ENCODE data around the gene B3GNT7.

- TF ChIP-seq CTCF (conservative IDR thresholded peaks at IDR 0.05) (no peak), ZFX (IDR thresholded peaks at IDR 0.05) (no peak)
Measured at GRCh38 chr2:231383416-231384108, 11.9 kb upstream of the B3GNT7 start.
